Middle frontal gyrus (tissue), 1 donor: Measurements from ENCODE around the gene ZNF791.
A peak's percentile ranks its signal among the peaks of the same experiment; 100 is the strongest.
"Not testable (repeated sequence)": the region's sequence is repeated elsewhere in the genome, so short reads cannot be mapped to it uniquely, and the experiment has no call there.

Source experiments
- DNase-seq: peaks from one replicate; pipeline ENCODE4 v3.0.0-alpha.2; 2015; ENCODE audit warnings: low spot score; ENCODE audit errors: extremely low spot score

ZNF791 gene

GRCh38 chr19:12666265-12667048 lies 55.7 kb downstream of the ZNF791 start, which contains the start of the genes MAN2B1 and WDR83:
Gene MAN2B1 (minus strand): TSS chr19:12666742. CDS start chr19:12666701, 41 bp downstream.
Gene WDR83 (plus strand): TSS chr19:12666807. CDS start chr19:12669791, 2,984 bp downstream.
- DNase-seq = no peak

GRCh38 chr19:12667731-12668302 lies 57.1 kb downstream of the ZNF791 start:
- no peak for DNase-seq

- DNase-seq = no peak
Observed at GRCh38 chr19:12668346-12668745, 57.6 kb downstream of the ZNF791 start.

GRCh38 chr19:12668932-12669269 lies 58.2 kb downstream of the ZNF791 start:
- DNase-seq = no peak

- peak; percentile 76 for DNase-seq
Observed at GRCh38 chr19:12669270-12670158, 58.8 kb downstream of the ZNF791 start.

GRCh38 chr19:12670159-12670928 lies 59.6 kb downstream of the ZNF791 start:
- no peak for DNase-seq

- no peak for DNase-seq
Observed at GRCh38 chr19:12672744-12673143, 62.0 kb downstream of the ZNF791 start.

GRCh38 chr19:12675399-12675798 lies 64.7 kb downstream of the ZNF791 start:
- no peak for DNase-seq

- DNase-seq = no peak
Observed at GRCh38 chr19:12675940-12676339, 65.2 kb downstream of the ZNF791 start.

- no peak for DNase-seq
Observed at GRCh38 chr19:12676384-12676792, 65.7 kb downstream of the ZNF791 start.

GRCh38 chr19:12676928-12677327 lies 66.2 kb downstream of the ZNF791 start:
- DNase-seq = no peak

GRCh38 chr19:12678039-12678438 lies 67.3 kb downstream of the ZNF791 start:
- DNase-seq = not testable (repeated sequence)

GRCh38 chr19:12680034-12680433 lies 69.3 kb downstream of the ZNF791 start:
- DNase-seq = no peak

GRCh38 chr19:12681074-12681987 lies 70.6 kb downstream of the ZNF791 start, which contains the start of gene DHPS:
Gene DHPS (minus strand): TSS chr19:12681880. CDS start chr19:12681766, 114 bp downstream.
- peak; percentile 91 for DNase-seq
